Measurements from ENCODE around the gene ABI2.

DNA sequence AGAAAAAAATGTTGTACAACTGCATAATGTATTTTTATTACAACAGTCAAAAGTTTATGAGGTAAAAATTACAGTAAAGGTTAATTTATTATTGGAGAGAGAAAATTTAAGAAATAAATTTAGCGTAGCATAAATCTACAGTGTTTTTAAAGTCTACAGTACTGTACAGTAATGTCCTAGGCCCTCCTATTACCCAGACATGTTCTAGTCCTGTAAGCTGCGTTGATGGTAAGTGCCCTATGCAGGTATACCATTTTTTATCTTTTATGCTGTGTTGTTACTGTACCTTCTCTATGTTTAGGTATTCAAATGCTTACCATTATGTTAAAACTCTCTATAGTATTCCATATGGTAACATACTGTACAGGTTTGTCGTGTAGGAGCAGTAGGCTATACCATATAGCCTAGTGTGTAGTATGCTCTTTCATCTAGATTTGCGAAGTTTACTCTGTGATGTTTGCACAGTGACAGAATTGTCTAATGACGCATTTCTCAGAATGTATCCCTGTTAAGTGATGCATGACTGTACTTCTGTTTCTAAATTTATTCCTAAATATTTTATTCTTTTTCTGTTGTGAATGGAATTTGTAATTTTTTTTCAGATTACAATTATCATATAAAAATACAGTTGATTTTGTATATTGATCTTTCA is 24.5 kb downstream of the ABI2 start:
- TF ChIP-seq CTCF (IDR thresholded peaks at IDR 0.05) (no peak), POLR2A (IDR thresholded peaks at IDR 0.05) (no peak)
